CD4-positive, alpha-beta memory T cell (primary cell): Measurements from ENCODE around the gene LIPC. TPM values are rescaled to one million over a fixed set of nuclear protein-coding genes. Genes with fewer than 3 reads are reported as not detected.
A peak's percentile ranks its signal among the peaks of the same experiment; 100 is the strongest.

Source experiments
- CTCF ChIA-PET: fragments of 350-600 bp; sonication (Branson Sonifier 250); formaldehyde crosslinking; loops from one replicate; lab custom pipeline; 2021; ENCODE audit warnings: inconsistent platforms; ENCODE audit not compliant: partially characterized antibody; lab: Charles Lee
- POLR2A ChIA-PET: fragments of 350-600 bp; sonication (Branson Sonifier 250); formaldehyde crosslinking; loops from one replicate; lab custom pipeline; 2021; ENCODE audit not compliant: partially characterized antibody; lab: Charles Lee
- DNase-seq, 5 donors: peaks; one replicate each; pipeline versions ENCODE4 v3.0.0 to v3.0.0-alpha.2; 2020 to 2022; ENCODE audit warnings: mixed read lengths in 1 of 5
- H3K27ac ChIP-seq: one replicate; pipeline ENCODE4 v1.7.0; 2013; ENCODE audit warnings: low read depth, low read length
- H3K27me3 ChIP-seq: 2 replicates; pipeline ENCODE4 v1.7.0; 2013; ENCODE audit warnings: mild to moderate bottlenecking, low read length, moderate library complexity; ENCODE audit not compliant: insufficient read depth
- H3K36me3 ChIP-seq: 2 replicates; pipeline ENCODE4 v1.7.0; 2013; ENCODE audit warnings: mild to moderate bottlenecking, low read length, moderate library complexity; ENCODE audit not compliant: insufficient read depth
- H3K4me1 ChIP-seq: 2 replicates; pipeline ENCODE4 v1.7.0; 2013; ENCODE audit warnings: mild to moderate bottlenecking, low read length, moderate library complexity; ENCODE audit not compliant: insufficient read depth
- H3K4me3 ChIP-seq, 2 donors: one replicate each; pipeline ENCODE4 v1.7.0; 2013; ENCODE audit warnings: low read length in 2 of 2, mild to moderate bottlenecking in 1 of 2
- H3K9me3 ChIP-seq, 2 donors: one replicate each; pipeline ENCODE4 v1.7.0; 2013; ENCODE audit warnings: low read length in 2 of 2, control low read depth in 1 of 2; ENCODE audit not compliant: control insufficient read depth in 1 of 2
- H3K27ac Mint-ChIP-seq, 7 donors: one replicate each; pipeline ENCODE4 v1.8.0; 2020 to 2021; ENCODE audit warnings: mixed read lengths in 7 of 7, mild to moderate bottlenecking in 6 of 7, inconsistent platforms in 3 of 7, moderate library complexity in 3 of 7
- H3K27me3 Mint-ChIP-seq, 2 donors: one replicate each; pipeline ENCODE4 v1.8.0; 2020 to 2021; ENCODE audit warnings: mixed read lengths in 2 of 2
- H3K36me3 Mint-ChIP-seq, 2 donors: one replicate each; pipeline ENCODE4 v1.8.0; 2020 to 2021; ENCODE audit warnings: mixed read lengths in 2 of 2, inconsistent platforms in 1 of 2, mild to moderate bottlenecking in 1 of 2
- H3K4me1 Mint-ChIP-seq, 4 donors: one replicate each; pipeline ENCODE4 v1.8.0; 2020 to 2021; ENCODE audit warnings: mixed read lengths in 4 of 4, mild to moderate bottlenecking in 1 of 4
- H3K4me3 Mint-ChIP-seq, 8 donors: one replicate each; pipeline ENCODE4 v1.8.0; 2020 to 2021; ENCODE audit warnings: mixed read lengths in 8 of 8, mild to moderate bottlenecking in 7 of 8, moderate library complexity in 6 of 8, inconsistent platforms in 3 of 8
- H3K9me3 Mint-ChIP-seq, 8 donors: one replicate each; pipeline ENCODE4 v1.8.0; 2020 to 2021; ENCODE audit warnings: mixed read lengths in 8 of 8, mild to moderate bottlenecking in 5 of 8, inconsistent platforms in 3 of 8, moderate library complexity in 1 of 8
- intact Hi-C: fragments of 100-400 bp; cut with micrococcal nuclease; formaldehyde crosslinking; loops from one replicate; pipeline ENCODE4 v1.15.1; 2023
- polyA plus RNA-seq, 2 donors: library from polyadenylated mRNA; unstranded; fragments of 300-500 nt; fragmentation: Illumina TruSeq; gene quantifications; one replicate each; pipeline ENCODE4 v1.2.3, GENCODE V29; 2021
- total RNA-seq, 2 experiments: library from RNA; stranded (reverse); gene quantifications; one replicate each; pipeline ENCODE4 v1.2.3, GENCODE V29; 2021

LIPC gene
- total and polyA plus RNA-seq, 4 experiments from 2014 or later: 0.25 to 2.4 (median 0.41) TPM; not detected in 1

DNA sequence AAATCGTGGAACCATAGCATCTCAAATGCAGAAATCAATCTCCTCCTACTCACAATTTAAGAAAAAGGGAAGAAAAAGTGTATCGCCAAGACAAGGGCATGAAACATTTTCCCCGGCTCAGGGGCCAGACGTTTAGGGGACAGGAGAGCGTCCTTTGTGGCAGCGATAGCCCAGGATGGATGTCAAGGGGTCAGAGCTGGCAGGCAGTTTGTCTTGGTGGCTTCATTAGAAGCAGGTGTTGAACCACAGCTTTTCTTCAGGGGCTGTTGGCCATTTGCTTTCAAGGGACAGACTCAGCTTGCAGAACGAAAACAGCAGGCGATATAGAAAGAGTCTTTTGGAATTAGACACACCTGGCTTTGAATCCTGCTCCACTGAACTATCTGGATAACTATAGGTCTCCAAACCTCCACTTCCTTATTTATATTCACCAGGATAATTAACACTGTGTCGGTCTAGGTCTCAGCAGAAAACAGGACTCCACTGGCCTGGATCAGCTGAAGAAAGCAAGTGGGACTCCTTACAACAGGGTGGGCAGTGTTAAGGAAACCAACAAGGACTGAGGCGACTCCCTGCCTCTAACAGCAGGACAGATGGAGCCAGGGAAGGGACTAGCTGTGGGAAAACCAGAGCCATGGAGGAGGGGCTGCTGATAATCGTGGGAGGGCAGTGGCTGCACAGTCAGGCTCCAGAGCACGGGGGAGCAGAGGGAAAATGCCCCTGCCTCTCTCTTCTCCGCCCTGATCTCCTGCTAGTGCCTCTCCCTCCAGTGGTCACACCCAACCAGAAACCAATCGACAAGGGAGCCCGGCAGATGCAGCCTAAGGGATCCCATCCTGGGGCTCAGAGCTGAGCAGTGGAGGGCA, 123.6 kb downstream of the LIPC start:
- H3K4me1 Mint-ChIP-seq: peaks cover 5 to 12% (median 8%) of the 10 kb centered on the region in 4 donors
- peaks cover 0 to 1% of the 10 kb centered on the region in 2 donors for H3K27me3 Mint-ChIP-seq
- H3K36me3 Mint-ChIP-seq: no peaks in the 10 kb centered on the region
- Histone ChIP-seq H3K36me3 (no peaks in the 10 kb centered on the region), H3K27ac (no peak overlapping the region), H3K27me3 (no peaks in the 10 kb centered on the region), H3K4me3 (no peak overlapping the region), H3K9me3 (no peaks in the 10 kb centered on the region), H3K4me1 (no peaks in the 10 kb centered on the region)
- ChIA-PET POLR2A (no interaction called here), CTCF (no interaction called here)
- H3K9me3 Mint-ChIP-seq: no peaks in the 10 kb centered on the region
- H3K27ac Mint-ChIP-seq: no peak overlapping the region
- no peak for DNase-seq
- H3K4me3 Mint-ChIP-seq: no peak overlapping the region
- intact Hi-C loops: loop anchor here (10.0 kb wide), 1 partner anchor 59 kb away; no protein-coding TSS in a partner anchor

DNA sequence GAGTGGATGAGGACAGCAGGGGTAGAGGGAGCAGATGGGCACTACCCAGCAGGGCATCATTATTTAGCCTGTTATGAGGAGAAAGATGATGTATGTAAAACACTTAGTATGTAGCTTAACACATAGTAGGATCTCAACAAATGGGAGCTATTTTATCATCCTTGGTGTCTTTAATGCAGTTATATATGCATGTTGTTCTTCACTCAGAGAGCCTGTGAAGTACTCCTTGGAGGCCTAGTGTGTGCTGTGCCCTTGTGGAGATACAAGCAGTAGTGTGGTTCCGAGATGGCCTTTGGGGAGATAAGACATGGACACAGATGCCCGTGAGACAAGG, 124.2 kb downstream of the LIPC start:
- H3K4me1 ChIP-seq: no peaks in the 10 kb centered on the region
- no peak for DNase-seq
- Mint-ChIP-seq H3K27ac (peak overlapping the region in 1 of 7 donors; percentile 10), H3K9me3 (no peaks in the 10 kb centered on the region), H3K27me3 (peaks cover 0 to 1% of the 10 kb centered on the region in 2 donors), H3K4me3 (no peak overlapping the region), H3K4me1 (peaks cover 5 to 9% (median 8%) of the 10 kb centered on the region in 4 donors), H3K36me3 (no peaks in the 10 kb centered on the region)
- ChIA-PET POLR2A (no interaction called here), CTCF (no interaction called here)
- no peak overlapping the region for H3K4me3 ChIP-seq
- no peaks in the 10 kb centered on the region for H3K9me3 ChIP-seq
- intact Hi-C loops: loop anchor here (10.0 kb wide), 1 partner anchor 59 kb away; no protein-coding TSS in a partner anchor
- H3K27ac ChIP-seq: no peak overlapping the region
- no peaks in the 10 kb centered on the region for H3K27me3 ChIP-seq
- no peaks in the 10 kb centered on the region for H3K36me3 ChIP-seq

DNA sequence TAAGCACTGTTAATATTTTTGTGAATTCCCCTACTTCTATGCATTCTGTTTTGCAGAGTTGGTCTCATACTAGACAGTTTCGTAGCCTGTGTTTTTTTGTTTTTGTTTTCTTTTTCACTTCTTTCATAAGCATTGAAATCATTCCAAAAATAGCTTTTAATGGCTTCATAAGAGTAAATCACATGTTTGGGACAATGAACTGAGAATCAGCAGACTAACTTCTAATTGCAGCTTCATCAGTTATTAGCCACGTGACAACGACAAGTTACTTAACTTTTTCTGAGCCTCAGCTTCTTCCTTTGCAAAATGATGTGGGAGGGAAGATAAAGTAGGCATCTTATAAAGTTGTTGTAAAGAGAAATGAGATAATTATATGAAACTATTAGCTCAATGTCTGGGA, 124.8 kb downstream of the LIPC start:
- peaks cover 2 to 4% (median 3%) of the 10 kb centered on the region in 4 donors for H3K4me1 Mint-ChIP-seq
- no peaks in the 10 kb centered on the region for H3K9me3 ChIP-seq
- H3K27me3 Mint-ChIP-seq: peaks cover 0 to 1% of the 10 kb centered on the region in 2 donors
- no peak overlapping the region for H3K4me3 Mint-ChIP-seq
- no peaks in the 10 kb centered on the region for H3K36me3 Mint-ChIP-seq
- ChIA-PET POLR2A (no interaction called here), CTCF (no interaction called here)
- no peaks in the 10 kb centered on the region for H3K9me3 Mint-ChIP-seq
- H3K36me3 ChIP-seq: no peaks in the 10 kb centered on the region
- no peak for DNase-seq
- intact Hi-C loops: loop anchor here (10.0 kb wide), 1 partner anchor 58 kb away; no protein-coding TSS in a partner anchor
- H3K27ac ChIP-seq: no peak overlapping the region
- no peak overlapping the region for H3K27ac Mint-ChIP-seq
- H3K4me3 ChIP-seq: no peak overlapping the region
- H3K27me3 ChIP-seq: no peaks in the 10 kb centered on the region
- no peaks in the 10 kb centered on the region for H3K4me1 ChIP-seq

DNA sequence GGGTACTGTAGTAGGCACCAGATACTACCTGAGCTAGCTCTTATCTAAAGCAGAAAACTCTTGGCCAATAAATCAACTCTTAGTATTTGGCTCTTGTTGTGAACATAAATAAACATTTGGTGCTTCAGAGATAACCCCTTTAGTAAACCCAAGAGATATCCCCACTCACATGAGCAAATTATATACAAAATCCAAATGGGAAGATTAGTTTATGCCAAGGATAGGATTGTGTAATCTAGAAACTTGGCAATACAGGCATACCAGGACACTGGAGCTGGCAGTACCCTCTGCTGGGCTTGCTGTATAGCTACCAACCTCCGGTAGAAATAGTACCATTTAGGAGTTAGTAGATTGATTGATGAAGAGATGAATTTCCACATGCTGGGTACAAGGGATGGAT, 127.0 kb downstream of the LIPC start:
- intact Hi-C loops: loop anchor here (10.0 kb wide), 1 partner anchor 56 kb away; no protein-coding TSS in a partner anchor
- H3K27me3 Mint-ChIP-seq: peaks cover 0 to 4% of the 10 kb centered on the region in 2 donors
- Histone ChIP-seq H3K36me3 (no peaks in the 10 kb centered on the region), H3K27ac (no peak overlapping the region), H3K4me1 (no peaks in the 10 kb centered on the region), H3K4me3 (no peak overlapping the region), H3K27me3 (no peaks in the 10 kb centered on the region), H3K9me3 (no peaks in the 10 kb centered on the region)
- ChIA-PET POLR2A (interaction anchor here (0.8 kb wide), 1 partner anchor 10 kb away, joined by 3 read pairs; no protein-coding TSS in a partner anchor), CTCF (interaction anchor here (1.0 kb wide), 1 partner anchor 23 kb away, joined by 3 read pairs; no protein-coding TSS in a partner anchor)
- no peak overlapping the region for H3K4me3 Mint-ChIP-seq
- no peaks in the 10 kb centered on the region for H3K9me3 Mint-ChIP-seq
- no peaks in the 10 kb centered on the region for H3K4me1 Mint-ChIP-seq
- no peak for DNase-seq
- no peaks in the 10 kb centered on the region for H3K36me3 Mint-ChIP-seq
- H3K27ac Mint-ChIP-seq: peak overlapping the region in 1 of 7 donors; percentile 21

DNA sequence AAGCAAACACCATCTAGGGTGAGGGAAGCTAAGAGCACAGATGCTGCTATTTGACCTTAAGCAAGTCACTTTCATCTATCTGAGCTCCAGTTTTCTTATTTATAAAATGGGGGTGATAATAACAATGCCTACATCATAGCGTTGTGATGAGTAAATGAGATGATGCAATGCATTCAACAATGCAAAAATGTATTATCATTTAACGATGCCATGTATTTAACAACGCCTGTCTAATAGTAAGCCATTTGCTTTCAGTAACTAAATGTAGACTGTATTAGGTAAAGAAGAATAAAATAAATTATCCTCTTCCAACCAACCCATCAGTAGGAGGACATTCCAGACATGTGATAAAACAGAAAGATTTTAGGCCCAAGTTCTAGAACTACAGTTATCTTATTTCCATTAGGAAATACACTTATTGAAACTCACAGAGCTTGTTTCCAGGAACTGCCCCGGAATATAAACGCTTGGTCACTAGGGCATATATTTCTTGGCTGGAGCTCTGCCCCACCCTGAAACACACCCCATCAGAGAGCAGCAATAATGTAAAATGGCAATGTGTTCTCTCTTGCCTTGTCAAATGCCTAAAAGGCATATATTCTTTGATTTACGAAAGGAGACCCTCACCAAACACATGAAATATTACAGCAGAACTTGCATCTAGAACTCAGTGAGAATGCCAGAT, 128.3 kb downstream of the LIPC start:
- intact Hi-C loops: loop anchor here (10.0 kb wide), 1 partner anchor 55 kb away; no protein-coding TSS in a partner anchor
- CTCF ChIA-PET: no interaction called here
- DNase-seq: no peak
- Mint-ChIP-seq H3K4me3 (no peak overlapping the region), H3K27ac (no peak overlapping the region), H3K9me3 (no peaks in the 10 kb centered on the region), H3K4me1 (no peaks in the 10 kb centered on the region), H3K36me3 (no peaks in the 10 kb centered on the region), H3K27me3 (peaks cover 0 to 4% of the 10 kb centered on the region in 2 donors)
- Histone ChIP-seq H3K4me3 (no peak overlapping the region), H3K9me3 (no peaks in the 10 kb centered on the region), H3K27me3 (no peaks in the 10 kb centered on the region), H3K4me1 (no peaks in the 10 kb centered on the region), H3K27ac (no peak overlapping the region), H3K36me3 (no peaks in the 10 kb centered on the region)
- POLR2A ChIA-PET: no interaction called here

DNA sequence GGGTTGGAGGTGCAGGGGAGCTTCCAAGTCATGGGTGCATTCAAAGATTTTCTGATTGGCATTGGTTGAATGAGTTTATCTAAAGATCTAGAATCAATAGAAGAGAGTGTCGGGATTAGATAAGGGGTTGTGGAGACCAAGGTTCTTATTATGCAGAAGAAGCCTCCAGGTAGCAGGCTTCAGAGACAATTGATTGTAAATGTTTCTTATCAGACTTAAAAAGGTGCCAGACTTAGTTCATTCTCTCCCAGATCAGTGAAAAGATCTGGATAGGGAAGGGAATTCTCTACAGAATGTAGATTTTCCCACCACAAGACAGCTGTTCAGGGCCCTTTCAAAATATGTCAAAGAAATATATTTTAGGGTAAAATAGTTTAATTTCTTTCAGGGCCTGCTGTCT, 129.5 kb downstream of the LIPC start:
- Mint-ChIP-seq H3K27me3 (peaks cover 0 to 2% of the 10 kb centered on the region in 2 donors), H3K9me3 (no peaks in the 10 kb centered on the region), H3K4me1 (no peaks in the 10 kb centered on the region), H3K36me3 (no peaks in the 10 kb centered on the region), H3K27ac (peak overlapping the region in 1 of 7 donors; percentile 80), H3K4me3 (no peak overlapping the region)
- no peak for DNase-seq
- no peaks in the 10 kb centered on the region for H3K9me3 ChIP-seq
- H3K27ac ChIP-seq: no peak overlapping the region
- CTCF ChIA-PET: no interaction called here
- intact Hi-C loops: no loop called here
- H3K36me3 ChIP-seq: no peaks in the 10 kb centered on the region
- POLR2A ChIA-PET: no interaction called here
- no peaks in the 10 kb centered on the region for H3K4me1 ChIP-seq
- H3K27me3 ChIP-seq: no peaks in the 10 kb centered on the region
- no peak overlapping the region for H3K4me3 ChIP-seq

DNA sequence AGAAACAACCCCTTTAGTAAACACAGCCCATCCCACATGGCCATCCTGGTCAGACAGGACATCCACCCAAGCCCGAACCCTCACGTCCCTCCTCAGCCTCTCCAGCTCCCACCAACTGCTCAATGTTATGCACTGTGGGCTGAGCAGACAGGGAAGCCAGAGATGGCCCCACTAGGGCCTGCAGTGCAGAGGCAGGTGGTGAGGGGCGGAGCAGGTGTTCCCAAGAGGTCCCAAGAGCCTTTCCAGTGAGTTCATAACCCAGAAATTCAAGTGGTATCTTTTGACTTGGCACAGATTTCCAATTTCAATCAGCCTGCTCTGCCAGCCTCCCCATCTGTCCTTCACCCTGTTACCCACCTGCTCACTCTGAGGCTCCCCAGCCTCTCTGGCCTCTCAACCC, 130.3 kb downstream of the LIPC start:
- Histone ChIP-seq H3K27me3 (no peaks in the 10 kb centered on the region), H3K4me1 (no peaks in the 10 kb centered on the region), H3K27ac (no peak overlapping the region), H3K4me3 (no peak overlapping the region), H3K9me3 (no peaks in the 10 kb centered on the region), H3K36me3 (no peaks in the 10 kb centered on the region)
- Mint-ChIP-seq H3K4me1 (no peaks in the 10 kb centered on the region), H3K36me3 (no peaks in the 10 kb centered on the region), H3K9me3 (no peaks in the 10 kb centered on the region), H3K27ac (no peak overlapping the region), H3K4me3 (no peak overlapping the region), H3K27me3 (peaks cover 0 to 2% of the 10 kb centered on the region in 2 donors)
- DNase-seq: no peak
- ChIA-PET POLR2A (no interaction called here), CTCF (interaction anchor here (1.3 kb wide), 1 partner anchor 11 kb away, joined by 4 read pairs; no protein-coding TSS in a partner anchor)
- intact Hi-C loops: no loop called here
